Measurements from ENCODE around the gene CELF4. TPM values are rescaled to one million over a fixed set of nuclear protein-coding genes. Genes with fewer than 3 reads are reported as not detected.

The CELF4 gene
- total RNA-seq, 6 donors from 2014 or later: 0.15 to 1.4 (median 0.81) TPM; not detected in 1

DNA sequence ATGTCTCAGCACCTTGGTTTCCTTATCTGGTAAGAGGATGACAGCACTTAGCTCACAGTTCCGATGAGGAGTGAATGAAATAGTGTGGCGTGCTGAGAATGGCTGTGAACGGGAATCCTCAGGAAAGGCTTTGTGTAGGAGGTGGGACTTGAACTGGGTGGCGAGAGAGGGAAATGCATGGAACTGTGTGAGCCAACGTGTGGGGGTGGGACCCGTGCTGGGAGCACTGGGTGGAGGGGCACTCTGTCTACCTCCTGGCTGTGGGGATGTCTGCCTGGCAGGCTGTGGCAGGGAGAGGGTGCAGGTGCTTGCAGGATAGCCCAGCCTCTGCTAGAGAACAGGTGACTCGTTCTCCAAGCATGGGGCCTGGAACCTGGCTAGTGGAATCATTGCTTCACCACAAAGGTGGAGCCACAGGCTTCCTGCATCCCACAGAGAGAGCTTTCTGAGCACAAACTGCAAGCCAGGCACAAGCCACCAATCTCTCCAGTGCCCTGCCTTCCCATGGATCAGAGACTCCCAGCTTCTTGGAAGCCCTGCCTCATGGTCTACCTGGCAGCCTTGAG is 145.2 kb downstream of the CELF4 start:
- no peak for ATAC-seq (ENCODE audit: low FRiP score in 2 of 2)
- 78 to 85% methylated on average over 7 of the region's 7 CpGs for WGBS, 2 donors
- no peak overlapping the region for H3K27ac ChIP-seq
- TF ChIP-seq, protein P1, sequence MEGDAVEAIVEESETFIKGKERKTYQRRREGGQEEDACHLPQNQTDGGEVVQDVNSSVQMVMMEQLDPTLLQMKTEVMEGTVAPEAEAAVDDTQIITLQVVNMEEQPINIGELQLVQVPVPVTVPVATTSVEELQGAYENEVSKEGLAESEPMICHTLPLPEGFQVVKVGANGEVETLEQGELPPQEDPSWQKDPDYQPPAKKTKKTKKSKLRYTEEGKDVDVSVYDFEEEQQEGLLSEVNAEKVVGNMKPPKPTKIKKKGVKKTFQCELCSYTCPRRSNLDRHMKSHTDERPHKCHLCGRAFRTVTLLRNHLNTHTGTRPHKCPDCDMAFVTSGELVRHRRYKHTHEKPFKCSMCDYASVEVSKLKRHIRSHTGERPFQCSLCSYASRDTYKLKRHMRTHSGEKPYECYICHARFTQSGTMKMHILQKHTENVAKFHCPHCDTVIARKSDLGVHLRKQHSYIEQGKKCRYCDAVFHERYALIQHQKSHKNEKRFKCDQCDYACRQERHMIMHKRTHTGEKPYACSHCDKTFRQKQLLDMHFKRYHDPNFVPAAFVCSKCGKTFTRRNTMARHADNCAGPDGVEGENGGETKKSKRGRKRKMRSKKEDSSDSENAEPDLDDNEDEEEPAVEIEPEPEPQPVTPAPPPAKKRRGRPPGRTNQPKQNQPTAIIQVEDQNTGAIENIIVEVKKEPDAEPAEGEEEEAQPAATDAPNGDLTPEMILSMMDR (IDR thresholded peaks at IDR 0.05): no peak
- TF ChIP-seq EP300 (IDR thresholded peaks at IDR 0.05) (no peak), POLR2A (IDR thresholded peaks at IDR 0.05) (no peak), POLR2AphosphoS5 (IDR thresholded peaks at IDR 0.05) (no peak)
- H3K9me3 ChIP-seq: no peaks in the 10 kb centered on the region
- H3K4me1 ChIP-seq: no peaks in the 10 kb centered on the region
- no peaks in the 10 kb centered on the region for H3K27me3 ChIP-seq
- H3K4me3 ChIP-seq: no peak overlapping the region
- H3K36me3 ChIP-seq: no peaks in the 10 kb centered on the region
- no peak for DNase-seq

DNA sequence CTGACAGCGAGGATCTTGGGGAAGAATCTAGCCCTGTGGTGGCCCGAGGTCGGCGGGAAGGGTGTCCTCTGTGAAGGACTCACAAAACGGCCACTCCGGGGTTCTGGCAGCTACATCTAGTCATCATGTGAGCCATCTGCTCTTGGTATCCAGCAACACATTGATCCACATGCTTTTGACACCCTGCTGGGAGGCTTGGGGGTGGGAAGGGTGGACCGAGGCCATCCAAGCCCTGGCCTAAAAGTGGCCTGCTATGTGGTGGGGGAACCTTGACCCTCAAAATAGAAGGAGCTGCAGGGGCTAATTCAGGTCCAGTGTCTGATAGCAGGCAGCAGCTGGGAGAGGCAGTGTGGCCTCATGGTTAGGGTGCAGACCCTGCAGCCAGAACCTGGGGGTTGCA is 145.7 kb downstream of the CELF4 start:
- TF ChIP-seq, protein P1 (IDR thresholded peaks at IDR 0.05): no peak
- TF ChIP-seq EP300 (IDR thresholded peaks at IDR 0.05) (no peak), POLR2AphosphoS5 (IDR thresholded peaks at IDR 0.05) (no peak), POLR2A (IDR thresholded peaks at IDR 0.05) (no peak)
- no peaks in the 10 kb centered on the region for H3K27me3 ChIP-seq
- H3K36me3 ChIP-seq: no peaks in the 10 kb centered on the region
- H3K27ac ChIP-seq: no peak overlapping the region
- 60 to 81% methylated on average over 1 to 7 of the region's 7 CpGs for WGBS, 2 donors
- ATAC-seq (ENCODE audit: low FRiP score in 2 of 2) (no peak), DNase-seq (no peak)
- H3K9me3 ChIP-seq: no peaks in the 10 kb centered on the region
- no peaks in the 10 kb centered on the region for H3K4me1 ChIP-seq
- H3K4me3 ChIP-seq: no peak overlapping the region

DNA sequence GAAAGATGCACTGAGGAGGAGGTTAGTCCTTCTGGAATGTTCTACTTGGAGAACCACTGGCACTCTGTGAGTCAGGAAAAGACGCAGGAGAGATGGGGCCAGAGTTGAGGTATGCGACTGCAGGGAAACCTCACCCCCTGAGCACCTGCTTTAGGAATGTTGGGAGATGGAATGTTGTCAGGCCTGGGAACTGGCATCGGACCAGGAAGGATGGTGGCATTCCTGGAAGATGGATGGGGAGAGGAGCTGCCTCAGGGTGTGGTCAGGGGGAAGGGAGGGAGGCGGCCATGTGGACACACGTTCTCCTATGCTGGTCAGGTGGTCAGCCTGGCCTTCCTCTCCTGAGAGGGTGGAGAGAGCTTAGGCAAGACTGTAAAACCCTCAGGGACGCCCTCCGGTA is 146.3 kb downstream of the CELF4 start:
- no peak for TF ChIP-seq POLR2A (IDR thresholded peaks at IDR 0.05)
- no peaks in the 10 kb centered on the region for H3K9me3 ChIP-seq
- no peaks in the 10 kb centered on the region for H3K27me3 ChIP-seq
- WGBS, 2 donors: 76 to 86% methylated on average over 6 to 7 of the region's 7 CpGs
- H3K4me3 ChIP-seq: no peak overlapping the region
- no peaks in the 10 kb centered on the region for H3K4me1 ChIP-seq
- no peaks in the 10 kb centered on the region for H3K36me3 ChIP-seq
- no peak for ATAC-seq (ENCODE audit: low FRiP score in 2 of 2)
- DNase-seq: no peak
- no peak overlapping the region for H3K27ac ChIP-seq

DNA sequence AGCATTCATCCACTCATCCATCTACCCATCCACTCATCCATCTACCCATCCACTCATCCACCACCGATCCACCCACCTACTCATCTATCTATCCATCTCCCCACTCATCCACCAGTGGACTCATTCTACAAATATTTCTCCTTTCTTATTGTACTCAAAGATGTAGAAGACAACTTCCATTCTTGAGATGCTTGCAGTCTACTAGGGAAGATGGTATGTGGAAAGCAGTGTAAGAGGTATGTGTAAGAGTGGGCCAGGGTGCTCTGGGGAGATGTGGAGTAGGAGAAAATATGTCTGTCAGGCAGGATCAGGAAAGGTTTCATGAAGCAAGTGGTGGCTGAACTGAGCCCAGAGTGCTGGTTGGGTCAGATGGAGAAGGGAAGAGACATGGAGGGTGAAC is 150.8 kb downstream of the CELF4 start:
- Histone ChIP-seq H3K4me1 (no peaks in the 10 kb centered on the region), H3K36me3 (no peaks in the 10 kb centered on the region), H3K27me3 (no peaks in the 10 kb centered on the region), H3K4me3 (no peak overlapping the region), H3K27ac (no peak overlapping the region), H3K9me3 (no peaks in the 10 kb centered on the region)
- DNase-seq (no peak), ATAC-seq (ENCODE audit: low FRiP score in 2 of 2) (no peak)
- 95% methylated on average over 1 of the region's 1 CpG for WGBS, 2 donors
- TF ChIP-seq, protein P1 (IDR thresholded peaks at IDR 0.05): no peak
- TF ChIP-seq POLR2AphosphoS5 (IDR thresholded peaks at IDR 0.05): no peak
- no peak for TF ChIP-seq POLR2A (IDR thresholded peaks at IDR 0.05)

DNA sequence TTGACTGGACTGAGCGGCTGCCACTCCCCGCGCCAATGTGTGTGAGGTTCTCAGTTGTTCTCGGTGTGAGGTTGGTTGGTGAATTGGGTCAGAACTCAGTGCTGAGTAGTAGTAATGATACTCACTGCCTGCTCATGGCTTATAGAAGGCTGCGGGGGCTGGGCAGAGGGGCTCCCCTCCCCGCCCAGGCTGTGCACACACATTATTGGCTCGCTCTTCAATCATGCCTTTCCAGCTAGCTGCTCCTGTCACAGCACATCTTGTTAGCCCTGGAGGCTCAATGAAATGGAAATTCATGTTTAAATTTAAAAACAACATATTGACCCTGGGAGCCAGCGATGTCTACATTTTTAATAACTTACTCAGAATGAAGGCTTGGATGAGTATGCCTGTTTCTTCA is 152.8 kb downstream of the CELF4 start:
- ATAC-seq (ENCODE audit: low FRiP score in 2 of 2): no peak
- Histone ChIP-seq H3K27me3 (no peaks in the 10 kb centered on the region), H3K9me3 (no peaks in the 10 kb centered on the region), H3K36me3 (no peaks in the 10 kb centered on the region), H3K4me1 (no peaks in the 10 kb centered on the region), H3K27ac (no peak overlapping the region), H3K4me3 (no peak overlapping the region)
- 89 to 92% methylated on average over 7 to 8 of the region's 8 CpGs for WGBS, 2 donors
- no peak for DNase-seq
- no peak for TF ChIP-seq POLR2AphosphoS5 (IDR thresholded peaks at IDR 0.05)
- no peak for TF ChIP-seq POLR2A (IDR thresholded peaks at IDR 0.05)
- TF ChIP-seq, protein P1 (IDR thresholded peaks at IDR 0.05): no peak
- no peak for TF ChIP-seq EP300 (IDR thresholded peaks at IDR 0.05)

Measured in upper lobe of left lung (tissue), 6 donors.